SU-DHL-6 (cell line): ENCODE measurements around the gene SREBF2.

ENCODE experiments used
- H2AFZ ChIP-seq: fragments of 200-600 bp; sonication (generic); 2 replicates; pipeline ENCODE4 v1.6.1; 2014; ENCODE audit warnings: low read depth, mild to moderate bottlenecking, moderate library complexity, mixed read lengths, antibody characterized with exemption, low read length; ENCODE audit not compliant: severe bottlenecking
- H3F3A ChIP-seq: fragments of 200-600 bp; shearing (Covaris generic); 2 replicates; pipeline ENCODE4 v1.6.0; 2016; ENCODE audit warnings: antibody characterized with exemption, mild to moderate bottlenecking; ENCODE audit not compliant: insufficient read depth
- H3K27ac ChIP-seq: fragments of 200-600 bp; sonication (generic); 2 replicates; pipeline ENCODE4 v1.5.1; 2016; ENCODE audit warnings: low read depth, mild to moderate bottlenecking, low read length, moderate library complexity, mixed read lengths
- H3K27me3 ChIP-seq: fragments of 200-600 bp; sonication (generic), shearing (Covaris generic); 2 replicates; pipeline ENCODE4 v1.6.0; 2014; ENCODE audit warnings: mild to moderate bottlenecking, low read length
- H3K36me3 ChIP-seq: fragments of 200-600 bp; sonication (generic); 2 replicates; pipeline ENCODE4 v1.6.1; 2014; ENCODE audit warnings: mild to moderate bottlenecking, low read length, mixed read lengths
- H3K4me2 ChIP-seq: fragments of 300-600, 200-600 bp; shearing (Covaris generic), sonication (generic); 2 replicates; pipeline ENCODE4 v1.6.0; 2014; ENCODE audit warnings: low read length, low read depth, mild to moderate bottlenecking; ENCODE audit not compliant: poor library complexity, severe bottlenecking
- H3K4me3 ChIP-seq: fragments of 200-600 bp; sonication (generic); 2 replicates; pipeline ENCODE4 v1.5.1; 2014; ENCODE audit warnings: antibody characterized with exemption, low read length, mild to moderate bottlenecking, mixed read lengths; ENCODE audit not compliant: insufficient read depth, poor library complexity, severe bottlenecking
- H3K79me2 ChIP-seq: fragments of 200-600 bp; sonication (generic); 2 replicates; pipeline ENCODE4 v1.6.1; 2014; ENCODE audit warnings: mild to moderate bottlenecking, low read length, moderate library complexity; ENCODE audit not compliant: insufficient read depth
- H3K9ac ChIP-seq: fragments of 200-600 bp; sonication (generic); 2 replicates; pipeline ENCODE4 v1.7.0; 2014; ENCODE audit warnings: mild to moderate bottlenecking, low read length
- H3K9me2 ChIP-seq: fragments of 200-600 bp; sonication (generic); replicated peaks from 2 replicates; pipeline ENCODE4 v1.6.1; 2014; ENCODE audit warnings: low read length; ENCODE audit not compliant: insufficient read depth
- H3K9me3 ChIP-seq: fragments of 200-600 bp; sonication (generic); 2 replicates; pipeline ENCODE4 v1.6.1; 2014; ENCODE audit warnings: low read length, mixed read lengths; ENCODE audit not compliant: insufficient read depth
- H4K20me1 ChIP-seq: fragments of 200-600 bp; sonication (generic); 2 replicates; pipeline ENCODE4 v1.6.1; 2014; ENCODE audit warnings: low read depth, mild to moderate bottlenecking, antibody characterized with exemption, low read length, moderate library complexity, mixed read lengths
- CTCF ChIP-seq: fragments of 200-600 bp; sonication (generic); IDR thresholded peaks from one replicate; pipeline ENCODE4 v1.5.1; 2017; ENCODE audit warnings: antibody characterized with exemption, mild to moderate bottlenecking, low read length, moderate library complexity; ENCODE audit not compliant: insufficient read depth, poor library complexity, severe bottlenecking
- EZH2phosphoT487 ChIP-seq: fragments of 200-600 bp; sonication (generic), shearing (Covaris generic); conservative IDR thresholded peaks from 2 replicates; pipeline ENCODE4 v1.6.1; 2018; ENCODE audit warnings: mild to moderate bottlenecking, antibody characterized with exemption, low read length, moderate library complexity, mixed read lengths

The SREBF2 gene

GRCh38 chr22:41820447-41820846, 12.5 kb upstream of the SREBF2 start:
- H3K9ac ChIP-seq: no peak overlapping the region
- no peak overlapping the region for H2AFZ ChIP-seq
- no peak for TF ChIP-seq EZH2phosphoT487
- no peak for TF ChIP-seq CTCF
- no peaks in the 10 kb centered on the region for H3K27me3 ChIP-seq
- H4K20me1 ChIP-seq: no peaks in the 10 kb centered on the region
- no peaks in the 10 kb centered on the region for H3F3A ChIP-seq
- H3K27ac ChIP-seq: no peak overlapping the region
- H3K4me2 ChIP-seq: no peak overlapping the region
- no peaks in the 10 kb centered on the region for H3K36me3 ChIP-seq
- H3K4me3 ChIP-seq: no peak overlapping the region
- H3K9me3 ChIP-seq: no peaks in the 10 kb centered on the region
- no peaks in the 10 kb centered on the region for H3K79me2 ChIP-seq
- no peaks in the 10 kb centered on the region for H3K9me2 ChIP-seq

GRCh38 chr22:41821471-41822316, 11.2 kb upstream of the SREBF2 start:
- Histone ChIP-seq H3K36me3 (no peaks in the 10 kb centered on the region), H3K79me2 (no peaks in the 10 kb centered on the region), H3K27ac (no peak overlapping the region), H3K9ac (no peak overlapping the region), H3K4me3 (no peak overlapping the region), H3K9me3 (no peaks in the 10 kb centered on the region), H3K4me2 (no peak overlapping the region), H3F3A (no peaks in the 10 kb centered on the region), H3K9me2 (no peaks in the 10 kb centered on the region), H2AFZ (no peak overlapping the region), H3K27me3 (no peaks in the 10 kb centered on the region), H4K20me1 (no peaks in the 10 kb centered on the region)
- no peak for TF ChIP-seq CTCF
- no peak for TF ChIP-seq EZH2phosphoT487

GRCh38 chr22:41822317-41823057, 10.4 kb upstream of the SREBF2 start:
- Histone ChIP-seq H3K4me3 (no peak overlapping the region), H3K27ac (no peak overlapping the region), H3K36me3 (no peaks in the 10 kb centered on the region), H3F3A (no peaks in the 10 kb centered on the region), H3K4me2 (no peak overlapping the region), H4K20me1 (no peaks in the 10 kb centered on the region), H3K9ac (no peak overlapping the region), H3K27me3 (no peaks in the 10 kb centered on the region), H2AFZ (no peak overlapping the region), H3K79me2 (no peaks in the 10 kb centered on the region), H3K9me3 (no peaks in the 10 kb centered on the region), H3K9me2 (no peaks in the 10 kb centered on the region)
- peak; percentile 37 for TF ChIP-seq CTCF
- TF ChIP-seq EZH2phosphoT487: no peak
